HepG2 (cell line): Measurements from ENCODE around the gene JPH4. TPM values are rescaled to one million over a fixed set of nuclear protein-coding genes. Genes with fewer than 3 reads are reported as not detected.

Source experiments
- GATAD1 ChIP-seq: IDR thresholded peaks from 2 replicates; pipeline ENCODE4 v1.6.1; 2016; ENCODE audit warnings: missing genetic modification reagents, missing compliant biosample characterization
- JARID2 ChIP-seq: sonication (generic); formaldehyde crosslinking; IDR thresholded peaks from 2 replicates; pipeline ENCODE4 v1.8.1; 2023; ENCODE audit warnings: missing genetic modification reagents, inconsistent platforms; ENCODE audit not compliant: insufficient replicate concordance
- JUN ChIP-seq: sonication (generic); formaldehyde crosslinking; IDR thresholded peaks from 2 replicates; pipeline ENCODE4 v1.4.0; 2020; ENCODE audit warnings: mild to moderate bottlenecking, missing genetic modification reagents
- KDM2A ChIP-seq: sonication (generic); formaldehyde crosslinking; IDR thresholded peaks from 2 replicates; pipeline ENCODE4 v1.4.0; 2020; ENCODE audit warnings: low read depth, missing genetic modification reagents, borderline replicate concordance
- KLF9 ChIP-seq: IDR thresholded peaks from 2 replicates; pipeline ENCODE4 v1.6.1; 2016; ENCODE audit warnings: low read depth
- MTA3 ChIP-seq: sonication (generic); formaldehyde crosslinking; IDR thresholded peaks from 2 replicates; pipeline ENCODE4 v1.4.0; 2020; ENCODE audit warnings: missing genetic modification reagents
- MZF1 ChIP-seq: sonication (generic); formaldehyde crosslinking; IDR thresholded peaks from 2 replicates; pipeline ENCODE4 v1.8.1; 2023; ENCODE audit warnings: mild to moderate bottlenecking, missing genetic modification reagents, borderline replicate concordance
- NR2F2 ChIP-seq: IDR thresholded peaks from 2 replicates; pipeline ENCODE4 v1.6.1; 2012; ENCODE audit warnings: low read depth, inconsistent platforms, borderline replicate concordance
- PRPF4 ChIP-seq: fragments of 200-400 bp; formaldehyde crosslinking; IDR thresholded peaks from 2 replicates; pipeline ENCODE4 v1.6.1; 2016; ENCODE audit warnings: low read length, low read depth; ENCODE audit not compliant: poor library complexity, severe bottlenecking
- RBM22 ChIP-seq: fragments of 200-400 bp; formaldehyde crosslinking; optimal IDR thresholded peaks from 2 replicates; pipeline ENCODE3; 2017; ENCODE audit warnings: mild to moderate bottlenecking, low read length, moderate library complexity
- REL ChIP-seq: sonication (generic); formaldehyde crosslinking; conservative IDR thresholded peaks from 2 replicates; pipeline ENCODE4 v1.8.0; 2022; ENCODE audit warnings: mild to moderate bottlenecking, missing genetic modification reagents, moderate library complexity
- SUZ12 ChIP-seq: fragments of 150-350 bp; IDR thresholded peaks from 2 replicates; pipeline ENCODE4 v1.6.1; 2014; ENCODE audit warnings: low read depth, low read length
- TAF1 ChIP-seq: sonication (generic); formaldehyde crosslinking; IDR thresholded peaks from 2 replicates; pipeline ENCODE4 v1.4.0; 2020; ENCODE audit warnings: missing genetic modification reagents
- ZC3H4 ChIP-seq: sonication (generic); formaldehyde crosslinking; IDR thresholded peaks from 2 replicates; pipeline ENCODE4 v1.4.0; 2020; ENCODE audit warnings: missing genetic modification reagents, borderline replicate concordance
- ZMYM4 ChIP-seq: sonication (generic); formaldehyde crosslinking; IDR thresholded peaks from 2 replicates; pipeline ENCODE4 v1.8.1; 2023; ENCODE audit warnings: mild to moderate bottlenecking, missing genetic modification reagents
- ZNF260 ChIP-seq: sonication (generic); formaldehyde crosslinking; IDR thresholded peaks from 2 replicates; pipeline ENCODE4 v1.4.0; 2020; ENCODE audit warnings: missing genetic modification reagents, low read depth, mild to moderate bottlenecking, borderline replicate concordance
- ZNF329 ChIP-seq: sonication (generic); formaldehyde crosslinking; IDR thresholded peaks from 2 replicates; pipeline ENCODE4 v1.9.0; 2021; ENCODE audit warnings: low read depth, mild to moderate bottlenecking, missing genetic modification reagents
- ZNF34 ChIP-seq: sonication (generic); formaldehyde crosslinking; IDR thresholded peaks from 2 replicates; pipeline ENCODE4 v1.4.0; 2020; ENCODE audit warnings: mild to moderate bottlenecking, missing genetic modification reagents, borderline replicate concordance
- ZNF510 ChIP-seq: sonication (generic); formaldehyde crosslinking; IDR thresholded peaks from 2 replicates; pipeline ENCODE4 v1.4.0; 2020; ENCODE audit warnings: low read depth, mild to moderate bottlenecking, missing genetic modification reagents
- polyA plus RNA-seq, 8 experiments: library from polyadenylated mRNA; depleted of rRNA in 3 of 8; stranded (reverse) in 7 of 8; unstranded in 1 of 8; fragments of >200 nt; fragmentation: Illumina TruSeq in 4 of 8; extraction: Trizol in 4 of 8; gene quantifications; 2 replicates each; pipeline versions ENCODE4 v1.2.1 to v1.2.3, GENCODE V29; 2011 to 2016; ENCODE audit warnings: low read depth in 4 of 8, missing spikeins in 1 of 8, mixed read lengths in 1 of 8; ENCODE audit not compliant: insufficient read depth in 1 of 8
- total RNA-seq, 5 experiments: library from RNA; depleted of rRNA; stranded (reverse); fragments of >200 nt; fragmentation: Illumina TruSeq; extraction: Trizol; gene quantifications; 2 replicates each; pipeline ENCODE4 v1.2.3, GENCODE V29; 2016; ENCODE audit warnings: low read depth in 1 of 5
- TF ChIP-seq, protein P1 (sequence below): sonication (generic); formaldehyde crosslinking; IDR thresholded peaks from 2 replicates; pipeline ENCODE4 v1.4.0; 2020; ENCODE audit warnings: missing genetic modification reagents
- TF ChIP-seq, protein P2 (sequence below): IDR thresholded peaks from 2 replicates; pipeline ENCODE4 v1.6.1; 2012; ENCODE audit warnings: low read depth, low read length, improper control_type of control experiment
- TF ChIP-seq, protein P3 (sequence below): sonication (generic); formaldehyde crosslinking; IDR thresholded peaks from 2 replicates; pipeline ENCODE4 v1.4.0; 2020; ENCODE audit warnings: missing genetic modification reagents, low read depth, mild to moderate bottlenecking, borderline replicate concordance

The JPH4 gene
- total and polyA plus RNA-seq, 2 of the 13 experiments (the other 11 are each of a cell fraction or from before 2014, with no cell fraction given): 0.08 to 0.22 TPM

DNA sequence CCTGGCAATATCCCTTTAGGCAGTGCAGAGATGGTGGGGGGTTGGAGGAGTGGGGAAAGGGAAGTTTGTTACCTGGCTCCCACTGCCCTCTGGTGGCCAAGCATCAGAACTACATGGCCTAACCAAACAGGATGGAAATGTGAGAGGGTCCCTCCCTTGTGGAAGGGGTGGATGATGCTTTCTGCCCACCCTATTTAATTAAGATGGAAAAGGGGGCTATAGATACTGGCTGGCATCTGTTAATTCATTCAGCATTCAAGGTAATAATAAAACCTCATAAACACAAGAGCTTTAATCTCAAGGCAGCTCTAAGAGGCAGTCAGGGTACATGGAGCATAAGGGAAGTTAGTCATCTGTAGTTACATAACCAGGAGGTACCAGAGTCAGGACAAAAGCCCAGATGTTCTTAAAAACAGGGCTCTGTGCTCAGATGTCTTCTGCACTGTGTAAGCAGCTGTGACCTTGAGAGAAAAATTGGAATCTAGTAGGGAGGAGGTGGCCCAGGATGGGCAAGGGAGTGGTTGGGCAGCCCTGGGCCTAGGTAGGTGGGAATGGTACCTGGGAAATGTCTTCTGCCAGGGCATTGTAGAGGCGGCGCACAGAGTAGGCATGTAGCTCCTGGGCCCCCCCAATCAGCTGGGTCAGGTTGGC lies 15.6 kb downstream of the JPH4 start (continued):
- TF ChIP-seq ZNF34 (CRISPR knock-in tag) (0 out of 2 replicates have a peak, but pooled peaks have one; percentile 58), GATAD1 (CRISPR knock-in tag) (peak; percentile 29; the same call in 1 of the 2 replicates), NR2F2 (no peak), TAF1 (no peak), ZNF510 (CRISPR knock-in tag) (0 out of 2 replicates have a peak, but pooled peaks have one; percentile 60), PRPF4 (no peak), RBM22 (peak; percentile 27), REL (no peak), ZMYM4 (no peak; the same call in 1 of the 2 replicates), ZNF329 (CRISPR knock-in tag) (0 out of 2 replicates have a peak, but pooled peaks have one; percentile 73), JUN (no peak), MTA3 (CRISPR knock-in tag) (no peak), ZNF260 (CRISPR knock-in tag) (0 out of 2 replicates have a peak, but pooled peaks have one; percentile 5), JARID2 (CRISPR knock-in tag) (no peak), KLF9 (CRISPR knock-in tag) (no peak), ZC3H4 (CRISPR knock-in tag) (no peak), MZF1 (CRISPR knock-in tag) (no peak), KDM2A (peak; percentile 29; the same call in 1 of the 2 replicates), SUZ12 (no peak)
- TF ChIP-seq, protein P1, sequence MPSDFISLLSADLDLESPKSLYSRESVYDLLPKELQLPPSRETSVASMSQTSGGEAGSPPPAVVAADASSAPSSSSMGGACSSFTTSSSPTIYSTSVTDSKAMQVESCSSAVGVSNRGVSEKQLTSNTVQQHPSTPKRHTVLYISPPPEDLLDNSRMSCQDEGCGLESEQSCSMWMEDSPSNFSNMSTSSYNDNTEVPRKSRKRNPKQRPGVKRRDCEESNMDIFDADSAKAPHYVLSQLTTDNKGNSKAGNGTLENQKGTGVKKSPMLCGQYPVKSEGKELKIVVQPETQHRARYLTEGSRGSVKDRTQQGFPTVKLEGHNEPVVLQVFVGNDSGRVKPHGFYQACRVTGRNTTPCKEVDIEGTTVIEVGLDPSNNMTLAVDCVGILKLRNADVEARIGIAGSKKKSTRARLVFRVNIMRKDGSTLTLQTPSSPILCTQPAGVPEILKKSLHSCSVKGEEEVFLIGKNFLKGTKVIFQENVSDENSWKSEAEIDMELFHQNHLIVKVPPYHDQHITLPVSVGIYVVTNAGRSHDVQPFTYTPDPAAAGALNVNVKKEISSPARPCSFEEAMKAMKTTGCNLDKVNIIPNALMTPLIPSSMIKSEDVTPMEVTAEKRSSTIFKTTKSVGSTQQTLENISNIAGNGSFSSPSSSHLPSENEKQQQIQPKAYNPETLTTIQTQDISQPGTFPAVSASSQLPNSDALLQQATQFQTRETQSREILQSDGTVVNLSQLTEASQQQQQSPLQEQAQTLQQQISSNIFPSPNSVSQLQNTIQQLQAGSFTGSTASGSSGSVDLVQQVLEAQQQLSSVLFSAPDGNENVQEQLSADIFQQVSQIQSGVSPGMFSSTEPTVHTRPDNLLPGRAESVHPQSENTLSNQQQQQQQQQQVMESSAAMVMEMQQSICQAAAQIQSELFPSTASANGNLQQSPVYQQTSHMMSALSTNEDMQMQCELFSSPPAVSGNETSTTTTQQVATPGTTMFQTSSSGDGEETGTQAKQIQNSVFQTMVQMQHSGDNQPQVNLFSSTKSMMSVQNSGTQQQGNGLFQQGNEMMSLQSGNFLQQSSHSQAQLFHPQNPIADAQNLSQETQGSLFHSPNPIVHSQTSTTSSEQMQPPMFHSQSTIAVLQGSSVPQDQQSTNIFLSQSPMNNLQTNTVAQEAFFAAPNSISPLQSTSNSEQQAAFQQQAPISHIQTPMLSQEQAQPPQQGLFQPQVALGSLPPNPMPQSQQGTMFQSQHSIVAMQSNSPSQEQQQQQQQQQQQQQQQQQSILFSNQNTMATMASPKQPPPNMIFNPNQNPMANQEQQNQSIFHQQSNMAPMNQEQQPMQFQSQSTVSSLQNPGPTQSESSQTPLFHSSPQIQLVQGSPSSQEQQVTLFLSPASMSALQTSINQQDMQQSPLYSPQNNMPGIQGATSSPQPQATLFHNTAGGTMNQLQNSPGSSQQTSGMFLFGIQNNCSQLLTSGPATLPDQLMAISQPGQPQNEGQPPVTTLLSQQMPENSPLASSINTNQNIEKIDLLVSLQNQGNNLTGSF (CRISPR knock-in tag): no peak
- TF ChIP-seq, protein P2, sequence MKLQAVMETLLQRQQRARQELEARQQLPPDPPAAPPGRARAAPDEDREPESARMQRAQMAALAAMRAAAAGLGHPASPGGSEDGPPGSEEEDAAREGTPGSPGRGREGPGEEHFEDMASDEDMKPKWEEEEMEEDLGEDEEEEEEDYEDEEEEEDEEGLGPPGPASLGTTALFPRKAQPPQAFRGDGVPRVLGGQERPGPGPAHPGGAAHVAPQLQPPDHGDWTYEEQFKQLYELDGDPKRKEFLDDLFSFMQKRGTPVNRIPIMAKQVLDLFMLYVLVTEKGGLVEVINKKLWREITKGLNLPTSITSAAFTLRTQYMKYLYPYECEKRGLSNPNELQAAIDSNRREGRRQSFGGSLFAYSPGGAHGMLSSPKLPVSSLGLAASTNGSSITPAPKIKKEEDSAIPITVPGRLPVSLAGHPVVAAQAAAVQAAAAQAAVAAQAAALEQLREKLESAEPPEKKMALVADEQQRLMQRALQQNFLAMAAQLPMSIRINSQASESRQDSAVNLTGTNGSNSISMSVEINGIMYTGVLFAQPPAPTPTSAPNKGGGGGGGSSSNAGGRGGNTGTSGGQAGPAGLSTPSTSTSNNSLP: 0 out of 2 replicates have a peak, but pooled peaks have one; percentile 20
- TF ChIP-seq, protein P3, sequence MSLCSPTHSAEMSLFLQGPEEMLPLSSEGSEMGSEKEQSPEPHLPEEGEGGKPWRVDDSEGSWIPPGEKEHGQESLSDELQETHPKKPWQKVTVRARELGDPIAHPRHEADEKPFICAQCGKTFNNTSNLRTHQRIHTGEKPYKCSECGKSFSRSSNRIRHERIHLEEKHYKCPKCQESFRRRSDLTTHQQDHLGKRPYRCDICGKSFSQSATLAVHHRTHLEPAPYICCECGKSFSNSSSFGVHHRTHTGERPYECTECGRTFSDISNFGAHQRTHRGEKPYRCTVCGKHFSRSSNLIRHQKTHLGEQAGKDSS (CRISPR knock-in tag): 0 out of 2 replicates have a peak, but pooled peaks have one; percentile 21
